Measurements from ENCODE around the gene THRB.

- no peak for TF ChIP-seq CTCF (IDR thresholded peaks at IDR 0.05)
- TF ChIP-seq POLR2A (IDR thresholded peaks at IDR 0.05), result no peak
Observed at GRCh38 chr3:24242012-24242698, 252.5 kb downstream of the THRB start.
